ENCODE data around the gene RAB26.

RAB26 gene

GRCh38 chr16:2142942-2143877 is 5.2 kb upstream of the RAB26 start:
- no peak for DNase-seq (ENCODE audit: low read depth)

- no peak for DNase-seq (ENCODE audit: low read depth)
Measured at GRCh38 chr16:2143878-2144485, 4.4 kb upstream of the RAB26 start.

GRCh38 chr16:2145843-2146242 is 2.6 kb upstream of the RAB26 start:
- DNase-seq (ENCODE audit: low read depth): no peak

- DNase-seq (ENCODE audit: low read depth): no peak
Measured at GRCh38 chr16:2147378-2147777, 1.0 kb upstream of the RAB26 start.

GRCh38 chr16:2148714-2149629 is 547 bp downstream of the RAB26 start:
- peak; percentile 59 for DNase-seq (ENCODE audit: low read depth)

- DNase-seq (ENCODE audit: low read depth): peak; percentile 61
Measured at GRCh38 chr16:2149630-2150417, 1.4 kb downstream of the RAB26 start.

- DNase-seq (ENCODE audit: low read depth): peak; percentile 72
Measured at GRCh38 chr16:2150418-2151187, 2.2 kb downstream of the RAB26 start.

GRCh38 chr16:2151188-2152091 is 3.0 kb downstream of the RAB26 start:
- DNase-seq (ENCODE audit: low read depth): peak; percentile 53

- DNase-seq (ENCODE audit: low read depth): peak; percentile 47
Measured at GRCh38 chr16:2152695-2153506, 4.5 kb downstream of the RAB26 start.

- DNase-seq (ENCODE audit: low read depth): no peak
Measured at GRCh38 chr16:2154533-2155090, 6.2 kb downstream of the RAB26 start.

GRCh38 chr16:2155091-2155950 is 6.9 kb downstream of the RAB26 start, which contains the start of gene TRAF7:
Gene TRAF7, plus strand, starts transcription at chr16:2155782. Its CDS starts 8,139 bp downstream, at chr16:2163921.
- peak; percentile 100 for DNase-seq (ENCODE audit: low read depth)

GRCh38 chr16:2155977-2156848 is 7.8 kb downstream of the RAB26 start:
- DNase-seq (ENCODE audit: low read depth): peak; percentile 78

- DNase-seq (ENCODE audit: low read depth): no peak
Measured at GRCh38 chr16:2156849-2157224, 8.4 kb downstream of the RAB26 start.

- DNase-seq (ENCODE audit: low read depth): no peak
Measured at GRCh38 chr16:2157480-2158261, 9.2 kb downstream of the RAB26 start.

- no peak for DNase-seq (ENCODE audit: low read depth)
Measured at GRCh38 chr16:2158262-2158638, 9.8 kb downstream of the RAB26 start.

Data from ELR (cell line).